BE2C (cell line): Measurements from ENCODE around the gene RAB43.
"Not testable (repeated sequence)": the region's sequence is repeated elsewhere in the genome, so short reads cannot be mapped to it uniquely, and the experiment has no call there.

Source experiments
- DNase-seq: peaks from one replicate; pipeline ENCODE4 v3.0.0-alpha.2; 2020
- H3K27me3 ChIP-seq: fragments of 250-450 bp; sonication (Bioruptor Pico); 2 replicates; pipeline ENCODE4 v1.5.1; 2020; ENCODE audit warnings: mild to moderate bottlenecking
- H3K36me3 ChIP-seq: fragments of 250-450 bp; sonication (Bioruptor Pico); 2 replicates; pipeline ENCODE4 v1.5.1; 2020; ENCODE audit warnings: mild to moderate bottlenecking
- H3K4me1 ChIP-seq: fragments of 250-450 bp; sonication (Bioruptor Pico); 2 replicates; pipeline ENCODE4 v1.5.1; 2020
- H3K4me3 ChIP-seq: 2 replicates; pipeline ENCODE4 v1.5.1; 2011; ENCODE audit warnings: low read depth, low read length
- H3K9me3 ChIP-seq: fragments of 250-450 bp; sonication (Bioruptor Pico); 2 replicates; pipeline ENCODE4 v1.5.1; 2020
- TF ChIP-seq, protein P1 (sequence below): IDR thresholded peaks from 2 replicates; pipeline ENCODE4 v1.5.1; 2012; ENCODE audit warnings: mild to moderate bottlenecking, low read depth, low read length

RAB43 gene

GRCh38 chr3:129070086-129070885 is 51.3 kb downstream of the RAB43 start:
- Histone ChIP-seq H3K9me3 (no peaks in the 10 kb centered on the region; the same call in 1 of the 2 replicates), H3K4me1 (no peaks in the 10 kb centered on the region), H3K4me3 (no peak overlapping the region), H3K27me3 (no peaks in the 10 kb centered on the region), H3K36me3 (no peaks in the 10 kb centered on the region)
- no peak for DNase-seq
- TF ChIP-seq, protein P1, sequence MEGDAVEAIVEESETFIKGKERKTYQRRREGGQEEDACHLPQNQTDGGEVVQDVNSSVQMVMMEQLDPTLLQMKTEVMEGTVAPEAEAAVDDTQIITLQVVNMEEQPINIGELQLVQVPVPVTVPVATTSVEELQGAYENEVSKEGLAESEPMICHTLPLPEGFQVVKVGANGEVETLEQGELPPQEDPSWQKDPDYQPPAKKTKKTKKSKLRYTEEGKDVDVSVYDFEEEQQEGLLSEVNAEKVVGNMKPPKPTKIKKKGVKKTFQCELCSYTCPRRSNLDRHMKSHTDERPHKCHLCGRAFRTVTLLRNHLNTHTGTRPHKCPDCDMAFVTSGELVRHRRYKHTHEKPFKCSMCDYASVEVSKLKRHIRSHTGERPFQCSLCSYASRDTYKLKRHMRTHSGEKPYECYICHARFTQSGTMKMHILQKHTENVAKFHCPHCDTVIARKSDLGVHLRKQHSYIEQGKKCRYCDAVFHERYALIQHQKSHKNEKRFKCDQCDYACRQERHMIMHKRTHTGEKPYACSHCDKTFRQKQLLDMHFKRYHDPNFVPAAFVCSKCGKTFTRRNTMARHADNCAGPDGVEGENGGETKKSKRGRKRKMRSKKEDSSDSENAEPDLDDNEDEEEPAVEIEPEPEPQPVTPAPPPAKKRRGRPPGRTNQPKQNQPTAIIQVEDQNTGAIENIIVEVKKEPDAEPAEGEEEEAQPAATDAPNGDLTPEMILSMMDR, result no peak

DNA sequence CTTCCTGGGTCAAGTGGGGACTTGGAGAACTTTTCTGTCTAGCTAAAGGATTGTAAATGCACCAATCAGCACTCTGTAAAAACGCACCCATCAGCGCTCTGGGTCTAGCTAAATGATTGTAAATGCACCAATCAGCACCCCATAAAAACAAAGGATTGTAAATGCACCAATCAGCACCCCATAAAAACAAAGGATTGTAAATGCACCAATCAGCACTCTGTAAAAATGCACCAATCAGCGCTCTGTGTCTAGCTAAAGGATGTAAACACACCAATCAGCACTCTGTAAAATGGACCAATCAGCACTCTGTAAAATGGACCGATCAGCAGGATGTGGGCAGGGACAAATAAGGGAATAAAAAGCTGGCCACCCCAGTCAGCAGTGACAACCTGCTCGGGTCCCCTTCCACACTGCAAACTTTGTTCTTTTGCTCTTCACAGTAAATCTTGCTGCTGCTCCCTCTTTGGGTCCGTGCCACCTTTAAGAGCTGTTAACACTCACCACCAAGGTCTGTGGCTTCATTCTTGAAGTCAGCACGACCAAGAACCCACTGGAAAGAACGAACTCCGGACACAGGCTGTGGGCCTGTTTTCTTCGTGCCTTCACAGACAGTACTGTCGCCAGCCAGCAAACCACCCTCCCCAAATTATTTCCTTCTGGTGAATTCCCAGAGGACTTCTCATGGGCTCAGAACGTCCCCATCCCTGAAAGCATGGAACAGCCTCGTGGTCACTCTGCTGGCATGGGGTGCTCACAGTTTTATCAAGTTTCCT is 52.1 kb downstream of the RAB43 start:
- not testable (repeated sequence) for DNase-seq, H3K36me3 ChIP-seq, H3K4me1 ChIP-seq, H3K4me3 ChIP-seq, H3K27me3 ChIP-seq, H3K9me3 ChIP-seq

- Histone ChIP-seq H3K27me3 (no peaks in the 10 kb centered on the region), H3K4me3 (peak overlapping the region; percentile 46), H3K4me1 (no peaks in the 10 kb centered on the region), H3K9me3 (no peaks in the 10 kb centered on the region; the same call in 1 of the 2 replicates), H3K36me3 (no peaks in the 10 kb centered on the region)
- TF ChIP-seq, protein P1, result no peak
- peak; percentile 40 for DNase-seq
Observed at GRCh38 chr3:129068291-129068886, 53.2 kb downstream of the RAB43 start.

- DNase-seq, H3K36me3 ChIP-seq, H3K4me1 ChIP-seq, H3K9me3 ChIP-seq, H3K27me3 ChIP-seq, H3K4me3 ChIP-seq: not testable (repeated sequence)
- TF ChIP-seq, protein P1, result peak; percentile 4; the same call in 1 of the 2 replicates
Observed at GRCh38 chr3:129067719-129068118, 53.9 kb downstream of the RAB43 start.

GRCh38 chr3:129065720-129066073 is 55.9 kb downstream of the RAB43 start:
- TF ChIP-seq, protein P1, result no peak
- no peak for DNase-seq
- Histone ChIP-seq H3K36me3 (no peaks in the 10 kb centered on the region), H3K9me3 (no peaks in the 10 kb centered on the region; the same call in 1 of the 2 replicates), H3K4me3 (no peak overlapping the region), H3K4me1 (no peaks in the 10 kb centered on the region; the same call in 1 of the 2 replicates), H3K27me3 (no peaks in the 10 kb centered on the region)

DNA sequence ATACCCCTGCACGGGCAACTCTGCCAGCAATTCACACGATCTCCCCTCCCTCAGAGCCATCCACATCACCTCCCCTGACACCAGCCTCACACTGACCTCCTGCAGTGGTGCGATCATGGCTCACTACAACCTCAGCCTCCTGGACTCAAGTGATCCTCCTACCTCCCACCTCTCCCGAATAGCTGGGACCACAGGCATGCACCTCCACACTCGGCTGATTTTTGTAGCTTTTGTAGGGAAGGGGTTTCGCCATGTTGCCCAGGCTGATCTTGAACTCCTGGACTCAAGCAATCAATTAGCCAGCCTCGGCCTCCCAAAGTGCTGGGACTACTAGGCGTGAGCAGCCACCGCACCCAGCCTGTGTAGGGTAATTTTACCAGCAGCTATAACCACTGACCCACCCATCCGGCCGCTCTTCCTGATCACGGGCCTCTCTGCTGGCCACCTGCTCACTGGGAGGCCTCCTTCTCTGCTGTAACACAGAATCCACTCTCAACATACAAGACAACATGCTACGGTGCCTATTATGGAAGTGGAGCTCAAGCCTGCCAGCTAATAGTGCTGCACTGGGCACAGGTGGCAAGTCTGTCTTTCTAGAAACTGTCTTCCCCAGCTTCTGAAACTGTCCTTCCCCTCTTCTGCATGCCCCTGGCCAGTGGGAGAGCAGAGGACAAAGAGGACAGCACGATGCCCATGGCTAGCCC is 56.4 kb downstream of the RAB43 start:
- TF ChIP-seq, protein P1, result no peak
- no peak for DNase-seq
- Histone ChIP-seq H3K36me3 (no peaks in the 10 kb centered on the region), H3K4me3 (no peak overlapping the region), H3K27me3 (no peaks in the 10 kb centered on the region), H3K9me3 (no peaks in the 10 kb centered on the region; the same call in 1 of the 2 replicates), H3K4me1 (no peaks in the 10 kb centered on the region; the same call in 1 of the 2 replicates)
